HL-60 (cell line): ENCODE measurements around the gene ADPRHL1.

ENCODE experiments used
- DNase-seq, 2 experiments: peaks; one replicate each; pipeline ENCODE4 v3.0.0-alpha.2; 2010 to 2020; ENCODE audit warnings: low read depth in 1 of 2, low spot score in 1 of 2
- H3K27ac ChIP-seq: fragments of 250-450 bp; sonication (Bioruptor Pico); replicated peaks from 2 replicates; pipeline ENCODE4 v1.5.1; 2020; ENCODE audit warnings: mild to moderate bottlenecking, moderate library complexity
- H3K27me3 ChIP-seq: fragments of 250-450 bp; sonication (Bioruptor Pico); 2 replicates; pipeline ENCODE4 v1.5.1; 2021; ENCODE audit warnings: mild to moderate bottlenecking, moderate library complexity; ENCODE audit not compliant: insufficient read depth, poor library complexity, severe bottlenecking
- H3K4me3 ChIP-seq: replicated peaks from 2 replicates; pipeline ENCODE4 v1.5.1; 2011; ENCODE audit warnings: mild to moderate bottlenecking, control low read depth, low read length; ENCODE audit not compliant: insufficient read depth
- GABPA ChIP-seq: IDR thresholded peaks from 2 replicates; pipeline ENCODE4 v1.6.1; 2012; ENCODE audit warnings: low read depth
- POLR2AphosphoS5 ChIP-seq: IDR thresholded peaks from 2 replicates; pipeline ENCODE4 v1.6.1; 2012; ENCODE audit warnings: low read depth
- SPI1 ChIP-seq: IDR thresholded peaks from 2 replicates; pipeline ENCODE4 v1.6.1; 2012; ENCODE audit warnings: low read depth, mild to moderate bottlenecking, borderline replicate concordance
- TF ChIP-seq, protein P1 (sequence below): IDR thresholded peaks from 2 replicates; pipeline ENCODE4 v1.6.1; 2012; ENCODE audit warnings: low read depth; ENCODE audit not compliant: insufficient replicate concordance
- TF ChIP-seq, protein P2 (sequence below): IDR thresholded peaks from one replicate; pipeline ENCODE4 v1.5.1; 2011; ENCODE audit warnings: low read length, control low read depth, inconsistent platforms; ENCODE audit not compliant: insufficient read depth

Gene ADPRHL1

GRCh38 chr13:113420833-113421600, 32.3 kb downstream of the ADPRHL1 start:
- no peaks in the 10 kb centered on the region for H3K27me3 ChIP-seq
- no peak for DNase-seq
- no peak for TF ChIP-seq POLR2AphosphoS5
- no peak for TF ChIP-seq SPI1
- TF ChIP-seq, protein P1, sequence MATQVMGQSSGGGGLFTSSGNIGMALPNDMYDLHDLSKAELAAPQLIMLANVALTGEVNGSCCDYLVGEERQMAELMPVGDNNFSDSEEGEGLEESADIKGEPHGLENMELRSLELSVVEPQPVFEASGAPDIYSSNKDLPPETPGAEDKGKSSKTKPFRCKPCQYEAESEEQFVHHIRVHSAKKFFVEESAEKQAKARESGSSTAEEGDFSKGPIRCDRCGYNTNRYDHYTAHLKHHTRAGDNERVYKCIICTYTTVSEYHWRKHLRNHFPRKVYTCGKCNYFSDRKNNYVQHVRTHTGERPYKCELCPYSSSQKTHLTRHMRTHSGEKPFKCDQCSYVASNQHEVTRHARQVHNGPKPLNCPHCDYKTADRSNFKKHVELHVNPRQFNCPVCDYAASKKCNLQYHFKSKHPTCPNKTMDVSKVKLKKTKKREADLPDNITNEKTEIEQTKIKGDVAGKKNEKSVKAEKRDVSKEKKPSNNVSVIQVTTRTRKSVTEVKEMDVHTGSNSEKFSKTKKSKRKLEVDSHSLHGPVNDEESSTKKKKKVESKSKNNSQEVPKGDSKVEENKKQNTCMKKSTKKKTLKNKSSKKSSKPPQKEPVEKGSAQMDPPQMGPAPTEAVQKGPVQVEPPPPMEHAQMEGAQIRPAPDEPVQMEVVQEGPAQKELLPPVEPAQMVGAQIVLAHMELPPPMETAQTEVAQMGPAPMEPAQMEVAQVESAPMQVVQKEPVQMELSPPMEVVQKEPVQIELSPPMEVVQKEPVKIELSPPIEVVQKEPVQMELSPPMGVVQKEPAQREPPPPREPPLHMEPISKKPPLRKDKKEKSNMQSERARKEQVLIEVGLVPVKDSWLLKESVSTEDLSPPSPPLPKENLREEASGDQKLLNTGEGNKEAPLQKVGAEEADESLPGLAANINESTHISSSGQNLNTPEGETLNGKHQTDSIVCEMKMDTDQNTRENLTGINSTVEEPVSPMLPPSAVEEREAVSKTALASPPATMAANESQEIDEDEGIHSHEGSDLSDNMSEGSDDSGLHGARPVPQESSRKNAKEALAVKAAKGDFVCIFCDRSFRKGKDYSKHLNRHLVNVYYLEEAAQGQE = no peak
- TF ChIP-seq, protein P2, sequence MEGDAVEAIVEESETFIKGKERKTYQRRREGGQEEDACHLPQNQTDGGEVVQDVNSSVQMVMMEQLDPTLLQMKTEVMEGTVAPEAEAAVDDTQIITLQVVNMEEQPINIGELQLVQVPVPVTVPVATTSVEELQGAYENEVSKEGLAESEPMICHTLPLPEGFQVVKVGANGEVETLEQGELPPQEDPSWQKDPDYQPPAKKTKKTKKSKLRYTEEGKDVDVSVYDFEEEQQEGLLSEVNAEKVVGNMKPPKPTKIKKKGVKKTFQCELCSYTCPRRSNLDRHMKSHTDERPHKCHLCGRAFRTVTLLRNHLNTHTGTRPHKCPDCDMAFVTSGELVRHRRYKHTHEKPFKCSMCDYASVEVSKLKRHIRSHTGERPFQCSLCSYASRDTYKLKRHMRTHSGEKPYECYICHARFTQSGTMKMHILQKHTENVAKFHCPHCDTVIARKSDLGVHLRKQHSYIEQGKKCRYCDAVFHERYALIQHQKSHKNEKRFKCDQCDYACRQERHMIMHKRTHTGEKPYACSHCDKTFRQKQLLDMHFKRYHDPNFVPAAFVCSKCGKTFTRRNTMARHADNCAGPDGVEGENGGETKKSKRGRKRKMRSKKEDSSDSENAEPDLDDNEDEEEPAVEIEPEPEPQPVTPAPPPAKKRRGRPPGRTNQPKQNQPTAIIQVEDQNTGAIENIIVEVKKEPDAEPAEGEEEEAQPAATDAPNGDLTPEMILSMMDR = no peak
- no peak for TF ChIP-seq GABPA
- no peak overlapping the region for H3K27ac ChIP-seq
- H3K4me3 ChIP-seq = no peak overlapping the region

DNA sequence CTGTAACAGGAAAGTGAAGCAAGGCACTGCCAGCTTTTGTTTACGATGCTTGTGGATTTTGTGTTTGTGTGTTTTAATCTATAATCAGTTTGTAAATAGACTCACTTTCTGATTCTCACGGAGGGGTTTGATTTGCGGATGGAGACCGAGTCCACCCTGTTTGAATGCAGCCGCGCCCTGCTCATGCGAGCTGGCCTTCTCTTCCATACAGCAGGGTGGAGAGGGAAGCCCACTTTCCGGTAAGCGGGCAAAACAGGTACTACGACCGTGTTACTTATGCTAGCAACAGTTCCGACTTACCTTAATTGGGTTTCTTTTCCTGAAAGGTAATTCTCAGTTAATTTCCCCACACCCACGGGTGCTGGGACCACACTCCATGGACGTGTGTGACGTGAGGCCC, 33.1 kb downstream of the ADPRHL1 start:
- DNase-seq = no peak
- no peak overlapping the region for H3K4me3 ChIP-seq
- no peaks in the 10 kb centered on the region for H3K27me3 ChIP-seq
- TF ChIP-seq SPI1 (no peak), POLR2AphosphoS5 (no peak), GABPA (no peak)
- TF ChIP-seq, protein P2 = no peak
- TF ChIP-seq, protein P1 = no peak
- no peak overlapping the region for H3K27ac ChIP-seq

GRCh38 chr13:113419531-113420193, 33.6 kb downstream of the ADPRHL1 start:
- no peak for DNase-seq
- TF ChIP-seq, protein P1 = no peak
- TF ChIP-seq, protein P2 = no peak
- TF ChIP-seq SPI1 (no peak), GABPA (no peak), POLR2AphosphoS5 (no peak)
- Histone ChIP-seq H3K27me3 (no peaks in the 10 kb centered on the region), H3K4me3 (no peak overlapping the region), H3K27ac (no peak overlapping the region)
